ENCODE measurements around the gene KCND3.

KCND3 gene

GRCh38 chr1:111956155-111956771 lies 33.2 kb downstream of the KCND3 start:
- DNase-seq = no peak

- no peak for DNase-seq
These were observed 33.7 kb downstream of the KCND3 start for GRCh38 chr1:111955755-111956154.

- no peak for DNase-seq
These were observed 35.7 kb downstream of the KCND3 start for GRCh38 chr1:111953797-111954196.

DNA sequence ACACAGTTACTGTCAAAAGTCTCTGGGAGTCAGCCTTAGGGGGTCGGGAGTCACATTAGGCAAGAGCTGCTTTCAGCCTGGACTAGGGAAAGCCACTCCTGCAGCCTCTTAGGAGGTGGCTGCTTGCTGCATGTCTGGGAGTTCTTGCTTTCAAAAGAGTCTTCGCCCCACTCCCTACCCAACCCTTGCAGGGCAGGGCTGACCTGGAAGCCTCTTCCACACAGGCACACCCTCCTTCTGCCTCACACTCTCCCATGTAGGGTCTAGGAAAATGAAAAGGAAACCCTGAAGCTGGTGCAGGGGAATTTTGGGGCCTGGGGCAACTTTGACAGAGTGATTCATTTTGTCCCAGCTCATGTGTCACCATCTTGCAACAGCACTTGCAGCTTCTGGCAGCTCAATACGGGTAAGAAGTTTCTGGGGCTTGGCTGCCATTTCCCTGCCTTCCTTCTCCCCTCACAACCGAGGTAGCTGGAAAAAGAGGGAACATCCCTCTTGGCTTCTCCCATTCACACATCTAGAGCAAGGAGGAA lies 37.3 kb downstream of the KCND3 start:
- no peak for DNase-seq

DNA sequence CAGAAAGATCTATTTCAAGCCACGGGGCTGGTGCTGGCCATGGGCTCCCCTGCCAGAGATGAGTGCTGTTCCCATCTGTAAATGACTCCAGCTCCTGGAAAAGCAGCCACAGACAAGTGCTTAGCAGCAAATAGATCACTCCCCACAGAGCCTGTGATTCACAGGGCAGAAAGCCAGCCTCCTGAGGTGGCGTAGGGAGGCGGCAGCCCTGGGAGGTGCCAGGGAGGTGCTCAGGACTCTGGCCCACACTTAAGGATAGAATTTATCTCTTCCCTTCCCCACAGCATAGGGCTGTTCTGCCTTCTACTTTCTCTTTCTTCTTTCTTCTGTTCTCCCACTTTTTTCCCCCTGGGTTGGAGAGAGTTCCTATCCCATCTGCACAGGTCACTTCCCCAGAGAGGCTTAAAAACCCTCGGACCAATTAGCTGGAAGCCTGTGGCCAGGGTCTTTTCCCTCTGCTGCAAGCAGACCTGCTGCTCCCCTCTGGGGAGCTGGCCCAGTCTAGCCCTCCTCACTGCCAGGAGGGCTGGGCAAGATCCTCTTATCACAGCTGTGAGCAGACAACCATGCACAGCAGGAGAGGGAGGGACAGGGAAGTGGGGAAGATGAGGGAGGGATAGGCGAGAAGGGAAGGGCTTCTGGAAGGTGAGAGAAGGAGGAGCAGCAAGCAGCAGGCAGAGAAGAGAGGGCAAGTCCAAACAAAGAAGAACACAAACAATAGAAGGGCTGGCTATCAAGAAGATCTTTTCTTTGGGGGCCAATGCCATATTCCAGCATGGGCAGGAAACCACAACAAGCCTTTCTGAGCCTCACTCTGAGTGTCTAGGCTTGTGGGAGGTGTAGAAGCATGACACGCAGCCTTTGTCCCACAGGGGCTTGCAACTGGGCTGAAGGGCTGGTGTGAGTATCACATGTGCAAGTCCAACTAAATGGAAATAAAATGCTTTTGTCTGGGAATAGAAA lies 41.0 kb downstream of the KCND3 start:
- DNase-seq = no peak

DNA sequence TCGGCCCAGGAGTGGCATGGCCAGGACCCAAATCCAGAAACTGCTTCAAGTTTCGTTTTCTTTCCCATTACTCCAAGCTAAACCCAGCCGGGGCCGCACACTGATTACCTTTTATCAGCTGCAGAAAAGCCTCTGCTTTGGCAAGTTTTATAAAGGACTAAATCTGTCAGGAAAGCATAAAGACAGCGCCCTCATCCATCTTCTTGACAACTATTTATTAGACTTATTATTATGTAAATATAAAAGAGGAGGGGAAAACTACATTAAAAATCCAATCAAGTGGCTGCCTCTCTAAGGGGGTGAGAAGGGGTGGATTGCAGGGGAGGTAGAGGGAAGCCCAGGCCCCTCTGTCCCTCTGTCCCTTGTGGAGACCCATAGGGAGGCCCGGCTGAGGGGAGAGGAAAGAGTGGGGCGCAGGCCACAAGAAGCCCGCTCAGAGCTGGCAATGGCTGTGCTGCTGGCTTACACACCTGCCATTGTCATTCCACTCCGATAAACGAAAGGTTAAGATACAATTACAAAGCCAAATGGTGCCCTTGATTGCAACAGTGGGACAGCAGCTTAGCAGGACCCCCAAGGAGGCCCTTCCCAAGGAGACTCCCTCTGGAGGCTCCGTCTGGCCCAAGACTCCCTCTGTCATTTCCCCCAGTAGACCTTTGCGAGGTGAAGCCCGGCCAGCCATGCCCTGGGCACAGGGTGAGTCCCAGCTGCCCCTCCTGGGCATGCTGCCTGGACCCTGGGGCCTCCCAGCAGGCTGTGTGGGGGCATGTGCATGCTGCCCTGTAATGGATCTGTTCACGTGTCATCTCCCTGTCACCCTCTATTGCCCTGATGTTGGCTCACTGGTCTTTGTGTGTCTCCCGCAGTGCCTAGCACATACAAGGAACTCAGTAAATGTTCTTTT lies 45.4 kb downstream of the KCND3 start:
- DNase-seq = no peak

DNA sequence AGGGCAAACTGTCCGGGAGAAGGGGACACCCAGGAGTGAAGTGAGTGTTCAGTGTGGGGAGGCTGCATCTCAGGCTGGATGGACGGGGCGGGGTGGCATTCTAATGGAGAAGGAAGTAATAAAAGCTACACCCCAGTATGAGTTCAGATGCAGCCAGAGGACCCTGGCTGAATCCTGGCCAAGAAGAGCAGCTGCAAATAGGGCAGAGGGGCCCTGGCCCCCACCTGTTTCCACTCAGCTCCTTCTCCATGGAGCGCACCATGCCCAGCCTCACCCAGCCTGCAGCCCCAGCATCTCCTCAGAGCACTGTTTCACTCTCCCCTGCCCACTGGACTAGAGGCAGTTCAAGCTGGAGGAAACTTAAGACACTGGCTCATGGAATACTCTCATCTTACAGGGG lies 46.4 kb downstream of the KCND3 start:
- DNase-seq = no peak

DNA sequence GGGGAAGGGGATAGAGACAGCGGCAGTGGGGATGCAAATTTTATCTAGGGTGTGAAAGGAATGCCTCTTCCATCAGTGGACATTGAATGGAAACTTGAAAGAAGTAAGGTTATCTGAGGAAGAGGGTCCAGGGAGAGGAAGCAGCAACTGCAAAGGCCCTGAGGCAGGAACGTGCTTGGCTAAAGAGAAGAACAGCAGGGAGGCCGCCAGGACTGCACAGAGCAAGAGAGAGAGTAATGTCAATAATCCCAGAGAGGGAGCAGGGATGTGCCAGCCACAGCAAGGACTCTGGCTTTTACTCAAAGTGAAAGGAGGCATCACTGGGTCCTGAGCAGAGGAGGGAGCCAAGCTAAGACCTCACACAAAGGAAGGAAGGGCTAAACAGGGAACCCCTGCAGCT lies 50.9 kb downstream of the KCND3 start:
- no peak for DNase-seq

GRCh38 chr1:111938123-111938522 lies 51.3 kb downstream of the KCND3 start:
- peak; percentile 26 for DNase-seq

DNA sequence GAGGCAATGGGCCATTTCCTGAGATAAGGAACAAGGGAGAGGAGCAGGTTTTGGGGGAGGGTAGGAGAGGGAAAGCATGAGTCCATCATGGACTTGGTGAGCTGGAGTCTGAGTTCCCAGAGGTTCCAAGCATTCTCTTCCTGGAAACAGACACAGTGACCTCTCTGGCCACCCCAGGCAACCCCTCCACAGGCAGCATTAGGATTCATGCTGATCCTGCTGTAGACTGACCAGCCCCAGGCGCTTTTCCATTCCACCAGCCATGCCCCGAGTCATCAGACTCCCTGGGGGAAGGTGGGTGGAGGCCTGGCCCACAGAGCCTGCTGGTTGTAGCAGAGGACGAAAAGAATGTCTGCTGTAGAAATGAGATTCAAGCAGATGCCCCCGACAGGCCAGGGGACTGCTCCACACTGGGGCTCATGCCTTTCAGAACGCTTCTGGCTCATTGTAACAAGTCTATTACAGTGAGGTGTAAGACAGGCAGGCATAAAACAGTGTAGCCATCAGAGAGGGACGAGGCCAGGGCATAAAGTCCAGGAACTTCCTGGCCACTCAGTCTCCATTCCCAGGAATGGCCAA lies 52.2 kb downstream of the KCND3 start:
- DNase-seq = no peak

- no peak for DNase-seq
These were observed 55.2 kb downstream of the KCND3 start for GRCh38 chr1:111934106-111934852.

DNA sequence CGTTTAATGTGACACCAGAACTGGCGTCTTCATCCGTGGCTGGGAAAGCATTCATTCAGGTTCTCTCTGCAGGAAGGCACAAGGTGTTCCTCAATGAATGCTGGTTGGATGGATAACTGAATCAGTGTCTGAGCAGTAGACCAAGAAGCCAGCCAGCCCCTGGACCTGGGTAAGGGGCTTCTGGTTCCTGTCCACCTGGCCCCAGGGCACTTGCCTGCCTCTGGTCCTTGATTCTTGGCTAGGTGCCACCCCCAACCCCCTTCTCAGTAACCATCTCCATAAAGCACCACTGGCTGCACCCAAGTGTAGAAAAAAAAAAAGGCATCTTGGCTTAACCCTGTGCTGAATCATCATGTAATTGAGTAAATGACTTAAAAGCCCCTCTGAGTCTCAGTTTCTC lies 59.1 kb downstream of the KCND3 start:
- DNase-seq = no peak

DNA sequence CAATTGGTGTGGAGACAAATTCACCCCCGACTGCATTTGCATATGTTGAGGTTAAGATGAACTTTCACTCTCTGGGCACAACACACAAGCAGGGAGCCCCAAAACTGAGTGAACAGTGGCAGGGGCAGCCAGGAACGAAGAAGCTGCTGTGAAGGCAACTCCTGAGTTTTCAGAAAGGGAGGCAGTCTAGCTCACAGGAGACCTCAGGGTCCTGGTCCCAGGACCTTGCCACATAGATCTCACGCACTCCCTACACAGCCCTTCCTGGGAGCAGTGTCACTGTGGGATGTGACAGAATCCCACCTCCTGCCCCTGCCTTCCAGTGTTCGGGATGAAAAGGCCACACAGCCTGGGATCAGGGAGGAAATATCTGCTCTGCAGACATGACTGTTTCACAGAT lies 60.9 kb downstream of the KCND3 start:
- DNase-seq = no peak

GRCh38 chr1:111927652-111928051 lies 61.8 kb downstream of the KCND3 start:
- no peak for DNase-seq

DNA sequence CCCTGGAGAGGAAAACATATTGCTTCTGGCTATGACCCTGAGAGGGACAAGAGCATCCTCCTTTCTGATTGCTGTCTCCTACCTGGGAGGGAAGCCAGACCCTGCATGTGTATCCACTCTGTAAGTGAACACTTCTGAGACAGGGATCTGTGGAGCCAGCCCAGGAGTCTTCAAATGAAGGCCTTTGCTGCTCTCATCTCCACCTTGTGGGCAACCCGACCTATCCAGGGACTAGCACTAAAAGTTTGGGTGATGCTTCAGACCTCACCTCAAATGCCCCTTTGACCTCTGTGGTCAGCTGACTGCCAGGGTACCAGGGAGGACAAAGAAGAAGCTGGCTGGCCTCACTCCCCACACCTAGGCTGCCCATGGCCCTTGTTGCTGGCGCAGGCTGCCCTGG lies 64.7 kb downstream of the KCND3 start:
- no peak for DNase-seq

GRCh38 chr1:111923766-111924165 lies 65.7 kb downstream of the KCND3 start:
- DNase-seq = no peak

DNA sequence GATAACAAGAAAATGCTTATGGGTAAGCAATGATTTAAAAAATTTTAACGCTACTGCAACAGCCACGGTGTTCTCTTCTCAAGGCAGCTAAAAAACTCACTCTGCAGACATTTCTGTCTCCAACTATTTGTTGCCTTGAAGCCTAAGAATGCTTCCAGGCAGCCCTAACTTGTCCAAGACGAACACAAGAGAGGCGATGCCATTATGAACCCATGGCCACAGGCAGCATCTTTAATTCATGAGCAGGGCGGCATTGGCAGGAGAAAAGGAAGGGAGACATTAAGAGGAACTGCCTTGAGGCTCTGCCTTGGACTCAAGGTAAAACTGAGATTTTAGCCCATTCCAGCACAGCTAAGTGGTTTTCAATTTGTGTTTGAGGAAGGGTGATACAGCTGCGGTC lies 67.5 kb downstream of the KCND3 start:
- DNase-seq = no peak

GRCh38 chr1:111920221-111921024 lies 69.0 kb downstream of the KCND3 start:
- DNase-seq = no peak

DNA sequence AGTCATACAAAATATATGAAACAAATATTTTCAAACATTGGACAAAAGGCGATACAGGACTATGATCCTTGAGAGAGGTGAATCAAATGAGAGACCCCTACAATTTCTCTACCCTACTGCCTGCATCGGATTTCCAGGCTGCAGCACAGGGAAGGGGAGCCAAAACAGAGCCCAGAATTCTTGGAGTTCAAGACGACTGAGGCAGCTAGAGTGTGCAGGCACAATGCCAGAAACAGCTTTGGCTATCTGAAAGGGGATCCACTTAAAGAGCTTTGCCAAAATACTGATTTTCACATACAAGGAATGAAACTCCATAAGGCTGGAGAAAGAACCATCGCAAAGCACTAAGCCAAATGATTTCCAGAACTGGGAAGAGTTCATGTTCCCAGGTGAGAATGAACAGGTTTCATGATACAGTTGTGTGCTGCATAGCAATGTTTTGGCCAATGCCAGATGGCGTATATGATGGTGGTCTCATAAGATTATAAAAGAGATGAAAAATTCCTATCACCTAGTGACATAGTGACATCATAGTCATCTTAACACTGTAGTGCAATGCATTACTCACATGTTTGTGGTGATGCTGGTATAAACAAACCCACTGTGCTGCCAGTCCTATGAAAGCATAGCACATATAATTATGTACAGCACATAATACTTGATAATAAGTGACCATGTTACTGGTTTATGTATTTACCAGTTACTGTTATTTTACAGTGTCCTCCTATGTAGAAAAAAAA lies 77.5 kb downstream of the KCND3 start:
- no peak for DNase-seq

- no peak for DNase-seq
These were observed 78.4 kb downstream of the KCND3 start for GRCh38 chr1:111911061-111911460.
